Activated T-cell treated with anti-CD3 and anti-CD28 coated beads, Interleukin-2, amount 50 U/mL, for 1 hour (primary cell): ENCODE measurements around the gene WNT5A.
"Not testable (repeated sequence)": the region's sequence is repeated elsewhere in the genome, so short reads cannot be mapped to it uniquely, and the experiment has no call there.

Experiments
- DNase-seq: peaks from one replicate; pipeline ENCODE4 v3.0.0-alpha.2; 2020

The WNT5A gene

GRCh38 chr3:55505102-55505501 is 18.0 kb upstream of the WNT5A start:
- not testable (repeated sequence) for DNase-seq

- no peak for DNase-seq
These were observed 14.8 kb upstream of the WNT5A start for GRCh38 chr3:55501905-55502304.

- DNase-seq, result no peak
These were observed 13.6 kb upstream of the WNT5A start for GRCh38 chr3:55500555-55501330.

- DNase-seq, result no peak
These were observed 11.4 kb upstream of the WNT5A start for GRCh38 chr3:55498520-55498919.

- DNase-seq, result no peak
These were observed 10.1 kb upstream of the WNT5A start for GRCh38 chr3:55497250-55497649.

- no peak for DNase-seq
These were observed 7.9 kb upstream of the WNT5A start for GRCh38 chr3:55494976-55495375.

- no peak for DNase-seq
These were observed 5.9 kb upstream of the WNT5A start for GRCh38 chr3:55492976-55493375.

- no peak for DNase-seq
These were observed 4.2 kb upstream of the WNT5A start for GRCh38 chr3:55491296-55491816.

GRCh38 chr3:55490276-55490913 is 3.3 kb upstream of the WNT5A start:
- DNase-seq, result no peak

GRCh38 chr3:55489798-55490132 is 2.7 kb upstream of the WNT5A start:
- DNase-seq, result no peak

- DNase-seq, result no peak
These were observed 1.4 kb upstream of the WNT5A start for GRCh38 chr3:55488398-55489055.

GRCh38 chr3:55487381-55488241 is 505 bp upstream of the WNT5A start:
- DNase-seq, result no peak

- no peak for DNase-seq
These were observed 827 bp downstream of the WNT5A start for GRCh38 chr3:55486101-55486856.

- no peak for DNase-seq
These were observed 2.0 kb downstream of the WNT5A start for GRCh38 chr3:55484801-55485791.

- DNase-seq, result no peak
These were observed 2.9 kb downstream of the WNT5A start for GRCh38 chr3:55484191-55484689.

- no peak for DNase-seq
These were observed 3.7 kb downstream of the WNT5A start for GRCh38 chr3:55483196-55484095.

GRCh38 chr3:55482496-55483195 is 4.5 kb downstream of the WNT5A start:
- no peak for DNase-seq

- no peak for DNase-seq
These were observed 5.2 kb downstream of the WNT5A start for GRCh38 chr3:55481744-55482495.
